NCI-H226 (cell line): ENCODE results near the gene AMOT.
"Not testable (repeated sequence)": the region's sequence is repeated elsewhere in the genome, so short reads cannot be mapped to it uniquely, and the experiment has no call there.

Source experiments
- DNase-seq: peaks from one replicate; pipeline ENCODE4 v3.0.0-alpha.2; 2015

The AMOT gene, protein sequence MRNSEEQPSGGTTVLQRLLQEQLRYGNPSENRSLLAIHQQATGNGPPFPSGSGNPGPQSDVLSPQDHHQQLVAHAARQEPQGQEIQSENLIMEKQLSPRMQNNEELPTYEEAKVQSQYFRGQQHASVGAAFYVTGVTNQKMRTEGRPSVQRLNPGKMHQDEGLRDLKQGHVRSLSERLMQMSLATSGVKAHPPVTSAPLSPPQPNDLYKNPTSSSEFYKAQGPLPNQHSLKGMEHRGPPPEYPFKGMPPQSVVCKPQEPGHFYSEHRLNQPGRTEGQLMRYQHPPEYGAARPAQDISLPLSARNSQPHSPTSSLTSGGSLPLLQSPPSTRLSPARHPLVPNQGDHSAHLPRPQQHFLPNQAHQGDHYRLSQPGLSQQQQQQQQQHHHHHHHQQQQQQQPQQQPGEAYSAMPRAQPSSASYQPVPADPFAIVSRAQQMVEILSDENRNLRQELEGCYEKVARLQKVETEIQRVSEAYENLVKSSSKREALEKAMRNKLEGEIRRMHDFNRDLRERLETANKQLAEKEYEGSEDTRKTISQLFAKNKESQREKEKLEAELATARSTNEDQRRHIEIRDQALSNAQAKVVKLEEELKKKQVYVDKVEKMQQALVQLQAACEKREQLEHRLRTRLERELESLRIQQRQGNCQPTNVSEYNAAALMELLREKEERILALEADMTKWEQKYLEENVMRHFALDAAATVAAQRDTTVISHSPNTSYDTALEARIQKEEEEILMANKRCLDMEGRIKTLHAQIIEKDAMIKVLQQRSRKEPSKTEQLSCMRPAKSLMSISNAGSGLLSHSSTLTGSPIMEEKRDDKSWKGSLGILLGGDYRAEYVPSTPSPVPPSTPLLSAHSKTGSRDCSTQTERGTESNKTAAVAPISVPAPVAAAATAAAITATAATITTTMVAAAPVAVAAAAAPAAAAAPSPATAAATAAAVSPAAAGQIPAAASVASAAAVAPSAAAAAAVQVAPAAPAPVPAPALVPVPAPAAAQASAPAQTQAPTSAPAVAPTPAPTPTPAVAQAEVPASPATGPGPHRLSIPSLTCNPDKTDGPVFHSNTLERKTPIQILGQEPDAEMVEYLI

DNA sequence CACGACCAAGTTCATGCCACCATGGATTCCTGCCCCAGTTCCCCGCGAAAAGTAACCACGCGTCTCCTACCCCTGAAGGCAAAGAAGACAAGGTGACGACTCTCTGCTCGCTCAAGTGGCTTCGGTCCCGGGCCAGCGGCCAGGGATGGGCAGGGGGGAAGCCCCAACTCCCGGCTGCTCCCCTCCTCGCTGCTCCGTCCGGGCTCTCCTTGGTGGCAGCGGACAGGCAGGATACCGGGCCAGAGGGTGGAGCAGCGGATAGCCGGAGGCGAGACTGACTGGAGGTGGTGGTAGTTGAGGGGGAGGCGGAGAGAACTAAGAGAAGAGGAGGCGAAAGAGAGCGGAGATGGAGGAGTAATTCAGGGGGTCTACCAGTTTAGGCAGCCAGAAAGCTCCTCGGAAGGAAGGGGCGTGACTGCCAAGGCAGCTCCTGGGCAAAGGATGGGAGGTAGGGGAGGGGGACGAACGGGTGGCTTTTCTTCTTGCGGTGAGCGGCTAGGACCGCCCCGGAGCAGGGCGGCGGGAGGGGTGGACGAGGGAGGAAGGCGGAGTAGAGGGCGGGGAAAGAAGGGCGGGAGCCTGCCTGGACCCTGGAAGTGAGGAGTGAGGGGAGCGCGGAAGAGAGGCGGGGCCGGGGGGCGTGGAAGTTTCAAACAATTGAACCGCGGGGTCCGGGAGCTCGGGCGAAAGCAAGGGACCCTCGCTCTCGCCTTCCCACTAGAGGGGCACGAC is at the start of gene AMOT:
TSS of gene AMOT (minus strand) at position 450 of the 732 bp plus-strand sequence. CDS start 17,705 bp downstream, outside the sequence.
- DNase-seq = peak; percentile 21

- DNase-seq = no peak
Measured at GRCh38 chrX:112889400-112889799, 48.8 kb upstream of the AMOT start.

- no peak for DNase-seq
Measured at GRCh38 chrX:112888916-112889315, 48.3 kb upstream of the AMOT start.

GRCh38 chrX:112877771-112878173 is 37.1 kb upstream of the AMOT start:
- DNase-seq = no peak

GRCh38 chrX:112874614-112875013 is 34.0 kb upstream of the AMOT start:
- no peak for DNase-seq

DNA sequence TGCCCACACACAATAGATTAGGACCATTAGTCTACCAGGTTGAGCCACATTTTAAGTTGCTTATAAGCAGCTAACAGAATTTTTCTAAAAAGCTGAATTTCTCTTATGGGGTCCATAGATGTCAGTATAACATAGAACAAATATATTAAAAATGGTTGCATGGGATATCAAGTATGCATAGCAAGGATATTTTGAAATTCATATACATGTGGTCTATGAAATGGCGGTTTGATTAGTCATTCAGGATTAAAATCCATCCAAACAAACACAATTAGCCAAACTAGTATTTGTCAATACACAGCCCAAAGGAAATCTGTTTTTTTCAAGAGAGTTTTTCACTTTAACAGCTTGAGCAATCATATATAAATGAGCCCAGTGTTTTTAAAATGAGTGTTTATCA is 33.5 kb upstream of the AMOT start:
- DNase-seq = no peak

DNA sequence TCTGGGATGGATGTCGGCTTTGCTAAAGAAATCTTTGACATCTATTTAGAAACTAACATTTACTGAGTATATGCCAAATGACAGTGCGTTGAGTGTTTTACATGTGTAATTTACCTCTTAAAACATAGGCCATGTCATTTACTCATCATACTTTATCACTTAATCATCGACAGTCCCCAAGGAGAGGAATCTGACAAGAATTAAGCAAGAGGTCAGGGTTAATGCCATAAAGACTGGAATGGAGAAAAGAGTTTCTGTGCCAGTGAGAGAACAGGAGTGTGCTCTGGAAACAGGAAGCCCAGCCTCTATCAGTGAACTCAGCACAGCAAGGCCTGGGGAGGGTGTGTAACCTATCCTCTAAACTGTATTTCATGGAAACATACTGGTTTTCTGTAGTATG is 28.0 kb upstream of the AMOT start:
- DNase-seq = no peak

DNA sequence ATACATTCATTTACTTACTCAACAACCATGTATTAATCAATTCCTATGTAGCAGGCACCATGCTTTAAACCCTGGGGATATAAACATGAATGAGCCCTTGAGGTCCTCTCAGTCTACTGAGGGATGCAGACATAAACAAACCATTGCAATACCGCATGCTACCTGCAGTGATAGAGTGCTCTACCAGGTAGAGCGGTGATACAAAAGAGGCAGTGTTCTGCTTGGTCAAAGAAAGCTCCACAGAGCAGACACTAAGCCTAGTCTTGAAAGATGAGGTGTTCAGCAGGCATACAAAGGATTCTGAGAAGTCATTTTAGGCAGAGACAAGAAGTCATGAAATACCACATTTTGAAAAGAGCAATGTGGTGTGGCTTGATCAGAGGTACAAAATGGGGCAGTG is 26.9 kb upstream of the AMOT start:
- no peak for DNase-seq

DNA sequence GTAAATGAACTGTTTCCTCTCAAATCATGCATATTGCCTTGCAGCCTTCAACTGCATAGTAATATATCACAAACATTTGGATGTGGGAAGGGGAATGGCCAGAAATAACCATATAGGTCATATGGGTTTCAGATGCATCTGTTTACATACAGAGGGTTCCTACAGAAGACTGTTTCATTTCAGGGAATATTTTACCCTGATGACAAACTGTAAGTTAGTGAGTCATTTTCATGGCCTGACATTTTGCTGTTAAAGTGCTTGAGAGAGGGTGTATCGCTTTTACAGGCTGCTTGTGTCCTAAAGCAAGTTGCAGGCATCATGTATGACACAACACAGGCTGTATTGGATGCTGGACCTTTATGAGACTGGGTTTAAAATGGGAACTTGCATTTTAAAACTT is 25.5 kb upstream of the AMOT start:
- DNase-seq = no peak

- DNase-seq = no peak
Measured at GRCh38 chrX:112865464-112866025, 24.9 kb upstream of the AMOT start.

DNA sequence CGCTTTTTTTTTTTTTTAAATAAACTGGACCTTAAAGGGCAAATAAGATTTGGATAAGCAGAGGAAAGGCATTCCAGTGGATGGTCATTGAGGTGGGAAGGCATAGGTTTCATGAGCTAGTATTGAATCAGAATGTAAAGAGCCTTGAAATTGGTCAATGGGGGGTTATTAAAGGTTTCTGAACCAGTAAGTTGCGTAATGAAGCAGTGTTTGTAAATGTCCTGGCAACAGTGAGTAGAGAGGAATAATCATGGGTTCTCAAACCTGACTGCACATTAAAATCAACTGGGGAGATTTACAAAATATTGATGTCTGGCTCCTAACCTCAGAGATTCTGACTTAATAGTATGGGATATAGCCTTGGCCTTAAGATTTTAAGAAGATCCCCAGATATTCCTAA is 23.2 kb upstream of the AMOT start:
- no peak for DNase-seq

DNA sequence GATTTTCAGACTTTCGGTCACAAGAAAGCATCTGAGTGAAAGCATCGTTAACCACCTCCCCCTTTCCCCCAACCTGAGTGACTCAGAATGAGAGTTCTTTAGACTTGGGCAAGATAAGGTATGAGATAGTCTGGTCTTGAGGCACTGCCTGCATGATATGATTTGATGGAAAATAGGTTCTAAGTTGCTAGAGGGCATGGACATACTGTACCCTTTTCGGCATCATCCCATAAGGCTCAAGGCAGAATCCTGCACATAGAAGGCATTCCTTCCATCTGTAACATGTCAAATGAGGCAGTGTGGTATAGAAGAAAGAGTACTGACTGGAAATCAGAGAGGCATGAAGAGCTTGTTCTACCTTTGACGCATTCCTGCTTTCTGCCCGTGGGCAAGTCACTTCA is 16.8 kb upstream of the AMOT start:
- DNase-seq = no peak

GRCh38 chrX:112854901-112855300 is 14.3 kb upstream of the AMOT start:
- not testable (repeated sequence) for DNase-seq

DNA sequence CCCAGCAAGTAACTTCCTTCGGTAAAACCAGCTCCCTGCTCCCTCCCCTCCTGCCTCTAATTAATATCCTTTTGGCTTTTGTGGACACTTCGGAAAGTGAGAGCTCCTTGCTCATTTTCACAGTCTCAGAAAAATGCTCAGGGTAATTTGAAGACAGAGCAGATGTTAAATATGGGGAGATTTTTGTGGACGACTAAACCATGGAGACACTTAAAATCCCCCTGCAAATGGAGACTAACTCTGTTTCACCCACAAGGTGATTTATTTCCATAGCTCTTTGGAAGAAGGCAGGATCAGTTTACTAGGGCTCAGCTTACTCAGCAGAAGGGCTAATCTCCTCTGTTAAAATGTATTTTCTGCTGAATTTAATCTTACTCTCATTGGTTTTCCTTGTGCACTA is 12.2 kb upstream of the AMOT start:
- DNase-seq = no peak

DNA sequence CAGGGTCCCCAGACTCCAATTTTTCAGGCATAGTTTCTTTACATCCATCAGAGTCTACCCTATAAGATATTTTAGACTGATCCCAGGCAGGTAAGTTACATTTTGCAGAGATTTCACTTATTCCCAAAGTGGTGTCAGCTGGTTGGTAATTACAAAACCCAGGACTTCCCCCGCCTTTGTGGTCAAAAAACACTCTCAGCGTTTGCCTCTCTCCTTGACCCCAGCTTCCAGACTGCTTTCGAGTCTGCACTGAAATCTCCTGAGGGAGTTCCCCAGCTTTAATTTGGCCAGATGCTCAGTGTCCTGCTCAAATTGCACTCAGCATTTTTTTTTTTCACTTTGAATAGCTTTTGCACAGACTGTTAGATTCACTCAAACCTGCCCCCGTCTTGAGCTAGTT is 11.2 kb upstream of the AMOT start:
- DNase-seq = no peak

DNA sequence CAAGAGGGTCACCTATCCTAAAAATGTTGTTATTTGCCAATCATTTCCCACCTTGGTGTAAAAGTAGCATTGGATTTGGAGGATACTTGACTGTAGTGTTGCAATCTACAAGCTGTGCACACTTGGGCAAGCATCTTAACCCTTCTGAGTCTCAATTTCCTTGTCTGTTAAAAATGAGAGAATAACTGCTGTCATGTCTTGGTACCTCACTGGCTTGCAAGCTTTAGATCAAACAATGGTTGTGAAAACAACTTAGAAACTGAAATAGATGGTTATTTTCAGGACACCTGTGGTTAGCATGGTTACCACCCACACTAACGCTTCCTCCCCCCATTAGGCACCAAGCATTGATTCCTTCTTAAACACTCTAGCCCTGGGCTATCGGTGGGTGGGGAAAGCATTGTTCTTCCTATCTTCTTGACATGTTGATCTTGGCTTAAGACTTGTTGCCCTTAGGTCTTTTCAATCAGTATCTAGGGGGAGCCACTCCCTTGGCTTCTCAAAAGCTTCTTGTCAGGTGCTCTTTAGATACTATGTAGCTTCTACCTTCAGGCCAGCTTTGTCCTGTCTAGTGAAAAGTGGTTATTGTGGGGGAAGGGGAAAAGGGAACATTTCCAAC is 10.6 kb upstream of the AMOT start:
- no peak for DNase-seq

DNA sequence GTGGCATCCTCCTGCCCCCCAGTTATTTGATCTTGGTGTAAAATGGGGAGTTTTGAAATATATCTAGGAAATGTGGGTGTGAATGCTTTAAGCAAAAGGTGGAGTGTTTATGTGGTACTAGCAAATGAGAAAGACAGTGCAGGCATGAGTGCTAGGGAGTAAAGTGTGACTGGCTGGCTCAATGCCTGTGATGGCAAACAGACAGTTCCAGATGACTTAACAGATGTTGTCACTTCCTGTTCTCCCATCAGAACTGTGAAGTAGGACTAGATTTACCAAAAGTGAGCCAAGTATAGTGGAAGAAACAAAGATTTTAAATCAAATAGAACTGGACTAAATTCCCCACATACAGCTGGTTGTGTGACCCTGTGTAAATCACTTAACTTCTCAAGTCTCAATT is 8.4 kb upstream of the AMOT start:
- DNase-seq = no peak

DNA sequence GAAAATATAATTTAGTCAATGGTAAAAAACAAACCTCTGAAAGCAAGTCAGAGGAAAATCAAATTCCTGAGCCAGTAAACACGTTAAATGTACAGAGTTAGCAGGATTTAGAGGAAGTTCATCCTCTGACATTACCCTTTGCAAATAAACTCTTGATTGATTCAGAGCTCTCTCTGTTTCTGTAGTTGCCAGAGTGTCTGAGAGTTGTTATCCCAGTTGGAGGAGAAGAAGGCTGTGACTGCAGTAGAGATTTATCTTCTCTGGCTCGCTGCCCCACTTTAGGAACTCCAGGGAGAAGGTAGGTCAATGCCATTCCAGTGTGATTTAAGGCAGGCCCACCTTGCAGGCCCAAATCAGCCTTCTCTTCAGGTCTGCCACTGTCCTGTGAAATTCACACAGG is 6.2 kb upstream of the AMOT start:
- DNase-seq = no peak

DNA sequence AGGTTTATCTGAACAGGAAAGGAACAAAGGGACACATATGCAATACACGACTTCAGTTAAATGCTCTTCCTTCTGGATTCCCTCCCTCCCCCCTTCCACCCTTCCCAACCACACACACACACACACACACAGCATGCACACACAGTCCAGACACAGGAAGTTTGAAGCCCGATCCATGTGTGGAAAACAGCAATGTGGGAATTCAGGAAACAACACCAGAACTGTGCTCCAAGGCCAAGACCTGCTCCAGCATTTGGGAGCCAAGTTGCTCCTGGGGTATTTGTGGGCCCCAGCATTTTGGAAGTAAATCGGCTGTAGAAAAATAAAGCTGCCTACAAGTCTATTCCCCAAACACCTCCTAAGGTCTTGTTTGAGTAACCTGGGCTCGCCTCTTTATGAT is 5.6 kb upstream of the AMOT start:
- DNase-seq = no peak

- no peak for DNase-seq
Measured at GRCh38 chrX:112844250-112844649, 3.6 kb upstream of the AMOT start.

- DNase-seq = no peak
Measured at GRCh38 chrX:112841820-112842157, 1.2 kb upstream of the AMOT start.

DNA sequence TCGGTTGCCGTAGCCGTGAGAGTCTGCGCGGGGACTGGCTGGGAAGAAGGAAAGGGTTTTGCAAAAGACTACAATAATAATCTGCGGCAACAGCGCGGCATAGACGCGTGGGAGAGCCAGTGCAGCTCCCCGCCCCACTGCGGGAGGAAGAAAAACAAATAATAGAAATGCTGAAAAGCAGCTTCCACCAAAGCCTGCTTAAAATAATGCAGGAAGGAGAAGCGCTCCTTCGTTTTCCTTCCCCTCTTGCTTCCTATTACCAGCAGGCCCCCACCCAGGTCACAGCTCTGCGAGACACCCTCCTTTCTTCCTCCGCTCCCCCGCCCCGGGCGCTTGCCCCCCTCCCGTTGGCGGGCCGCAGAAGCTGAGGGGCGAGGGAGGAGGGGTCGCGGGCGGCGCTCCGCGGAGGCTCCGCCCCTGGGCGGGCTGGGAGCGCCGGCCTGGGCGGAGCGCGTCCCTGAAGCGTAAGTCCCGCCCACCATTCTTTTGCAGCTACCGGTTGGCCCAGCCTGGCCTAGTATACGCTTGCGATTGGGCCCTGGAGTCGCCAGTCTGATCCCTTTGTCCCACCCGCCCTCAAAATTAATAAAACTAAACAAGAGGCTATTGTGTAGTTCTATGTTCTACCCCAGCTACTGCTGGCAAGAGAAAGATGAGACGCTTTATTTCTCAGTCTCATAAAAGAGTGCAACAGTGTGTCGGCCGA is 636 bp upstream of the AMOT start:
- DNase-seq = peak; percentile 23
